HG03432 (cell line): Measurements from ENCODE around the gene RACGAP1.

ENCODE experiments used
- ATAC-seq: cut with Tn5 transposase; IDR thresholded peaks from one replicate; pipeline ENCODE4 v1.9.1; 2021; ENCODE audit warnings: mild to moderate bottlenecking, moderate library complexity; ENCODE audit not compliant: unreplicated experiment

Gene RACGAP1

DNA sequence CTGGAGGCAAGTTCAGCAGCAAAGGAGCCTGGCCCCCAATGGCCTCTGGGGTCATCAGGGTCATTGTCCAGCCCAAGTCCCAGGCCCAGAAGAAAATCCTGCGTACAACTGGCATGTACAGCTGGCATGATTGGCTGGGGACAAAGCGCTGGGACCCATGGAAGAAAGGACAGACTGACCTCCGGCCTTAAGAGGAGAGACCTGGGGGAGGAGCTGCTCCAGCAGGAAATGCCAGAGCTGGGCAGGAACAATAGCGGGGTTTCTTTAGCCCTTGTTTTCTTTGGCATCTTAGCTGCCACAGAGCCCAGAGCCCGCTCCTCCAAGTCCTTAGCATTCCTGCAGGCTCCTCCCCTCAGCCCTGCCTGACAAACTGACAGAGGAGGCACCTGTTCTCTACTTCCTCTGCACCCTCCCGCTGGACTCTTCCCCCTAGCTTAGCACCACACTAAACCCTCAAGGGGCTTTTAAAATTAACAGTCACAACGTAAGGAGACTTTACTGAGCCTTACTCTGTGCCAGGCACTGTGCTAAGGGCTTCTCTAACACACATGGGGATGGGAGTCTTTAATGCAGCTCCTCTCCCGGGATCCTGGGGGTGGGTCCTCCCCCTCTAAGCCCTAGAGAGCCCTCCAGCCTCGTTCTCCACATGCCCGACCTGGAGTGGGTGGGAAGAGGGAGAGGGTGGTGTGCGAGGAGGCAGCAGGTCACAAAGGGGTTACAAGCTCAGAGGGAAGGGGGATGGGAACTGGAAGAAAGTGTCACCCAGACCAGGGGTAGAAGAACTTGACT lies 65.4 kb downstream of the RACGAP1 start:
- no peak for ATAC-seq

DNA sequence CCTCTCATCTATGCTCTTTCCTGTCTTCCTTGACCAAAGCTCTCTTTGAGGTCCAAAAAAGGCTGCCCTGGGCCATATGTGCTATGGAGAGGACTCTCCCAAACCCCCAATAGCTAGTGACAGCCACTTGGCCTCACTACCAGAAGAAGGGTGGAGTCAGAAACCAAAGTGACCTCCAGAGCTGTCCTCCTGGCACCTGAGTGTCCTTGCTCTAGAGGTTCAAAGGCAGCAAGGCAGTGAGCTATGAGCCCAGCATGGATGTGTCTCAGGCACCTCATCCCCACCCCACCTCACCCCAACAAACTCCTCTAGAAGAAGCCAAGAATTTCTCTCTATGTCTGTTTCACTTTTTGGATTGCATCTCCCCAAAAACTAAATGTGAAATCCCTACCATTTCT lies 67.7 kb downstream of the RACGAP1 start:
- ATAC-seq, result no peak

DNA sequence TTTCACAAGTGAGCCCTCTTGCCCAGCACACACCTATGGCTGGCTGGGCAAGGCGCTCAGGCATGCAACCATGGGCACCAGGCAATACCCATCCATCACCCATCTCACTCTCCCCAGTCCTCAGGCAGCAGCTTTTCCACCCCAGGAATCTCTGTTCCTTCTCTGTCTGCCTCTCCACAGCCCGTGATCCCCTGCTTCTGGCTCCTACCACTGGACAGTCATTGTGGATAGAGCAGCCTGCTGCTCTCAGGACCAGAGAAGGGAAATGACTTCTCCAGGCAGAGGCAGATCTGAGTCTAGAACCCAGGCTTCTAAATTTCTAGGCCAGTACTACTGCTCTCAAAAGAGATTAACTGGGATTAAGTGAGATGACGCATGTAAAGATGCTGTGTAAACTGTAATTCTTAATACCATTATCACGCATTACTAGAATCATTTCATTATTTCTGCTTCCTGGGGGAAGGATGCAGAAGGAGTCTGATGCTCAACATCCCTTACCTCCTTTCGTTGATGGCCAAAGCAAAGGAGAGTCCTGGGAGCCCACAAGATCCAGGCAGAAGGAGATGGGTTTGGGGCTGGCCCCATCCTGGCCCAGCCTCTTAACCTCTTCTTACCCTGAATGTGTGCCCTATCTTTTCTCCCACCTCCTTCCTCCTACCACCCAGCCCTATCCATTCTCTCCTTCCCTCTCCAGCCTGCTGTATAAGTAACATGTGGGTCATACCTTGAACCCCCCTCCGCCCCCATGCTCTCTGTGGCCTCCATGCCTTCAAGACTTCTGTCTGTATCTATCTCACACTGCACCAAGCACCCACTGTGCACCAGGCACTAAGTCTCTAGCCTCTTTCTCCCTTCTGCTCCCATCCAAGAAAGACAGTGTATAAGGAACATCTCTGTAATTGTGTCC lies 68.4 kb downstream of the RACGAP1 start:
- ATAC-seq, result no peak

DNA sequence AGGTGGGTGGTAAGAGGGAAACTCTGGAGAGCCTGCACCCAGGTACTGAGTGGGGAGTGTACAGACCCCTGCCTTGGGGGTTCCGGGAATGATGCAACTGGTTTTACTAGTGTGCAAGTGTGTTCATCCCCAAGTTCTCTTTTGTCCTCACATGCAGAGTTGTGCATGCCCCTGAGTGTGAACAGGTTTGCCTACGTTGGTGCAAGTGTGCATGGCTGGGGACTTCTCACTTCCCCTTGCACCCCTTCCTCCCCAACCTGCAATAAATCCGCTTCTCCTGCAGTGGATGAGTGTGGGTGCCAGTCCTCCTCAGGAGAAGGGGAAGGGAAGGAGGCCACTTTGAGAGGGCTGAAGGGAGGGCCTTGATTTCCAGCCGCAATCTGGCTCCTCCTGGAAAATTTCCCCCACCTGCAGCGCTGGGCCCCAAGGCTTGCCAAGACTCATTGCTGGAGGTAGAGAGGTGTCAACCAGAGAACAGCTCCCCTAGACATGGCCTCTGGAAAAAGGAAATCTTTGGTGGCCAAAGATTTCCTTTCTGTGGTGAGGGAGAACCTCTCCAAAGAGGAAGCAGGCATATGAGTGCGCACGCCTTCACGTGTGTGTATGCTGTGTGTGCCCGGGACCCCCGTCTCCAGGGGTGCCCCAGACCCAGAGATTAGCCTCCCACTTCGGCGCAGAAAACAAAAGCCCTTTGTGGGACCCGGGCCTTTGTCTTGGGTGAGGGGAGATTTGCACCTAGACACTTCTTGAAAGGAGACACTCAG lies 69.2 kb downstream of the RACGAP1 start:
- no peak for ATAC-seq

DNA sequence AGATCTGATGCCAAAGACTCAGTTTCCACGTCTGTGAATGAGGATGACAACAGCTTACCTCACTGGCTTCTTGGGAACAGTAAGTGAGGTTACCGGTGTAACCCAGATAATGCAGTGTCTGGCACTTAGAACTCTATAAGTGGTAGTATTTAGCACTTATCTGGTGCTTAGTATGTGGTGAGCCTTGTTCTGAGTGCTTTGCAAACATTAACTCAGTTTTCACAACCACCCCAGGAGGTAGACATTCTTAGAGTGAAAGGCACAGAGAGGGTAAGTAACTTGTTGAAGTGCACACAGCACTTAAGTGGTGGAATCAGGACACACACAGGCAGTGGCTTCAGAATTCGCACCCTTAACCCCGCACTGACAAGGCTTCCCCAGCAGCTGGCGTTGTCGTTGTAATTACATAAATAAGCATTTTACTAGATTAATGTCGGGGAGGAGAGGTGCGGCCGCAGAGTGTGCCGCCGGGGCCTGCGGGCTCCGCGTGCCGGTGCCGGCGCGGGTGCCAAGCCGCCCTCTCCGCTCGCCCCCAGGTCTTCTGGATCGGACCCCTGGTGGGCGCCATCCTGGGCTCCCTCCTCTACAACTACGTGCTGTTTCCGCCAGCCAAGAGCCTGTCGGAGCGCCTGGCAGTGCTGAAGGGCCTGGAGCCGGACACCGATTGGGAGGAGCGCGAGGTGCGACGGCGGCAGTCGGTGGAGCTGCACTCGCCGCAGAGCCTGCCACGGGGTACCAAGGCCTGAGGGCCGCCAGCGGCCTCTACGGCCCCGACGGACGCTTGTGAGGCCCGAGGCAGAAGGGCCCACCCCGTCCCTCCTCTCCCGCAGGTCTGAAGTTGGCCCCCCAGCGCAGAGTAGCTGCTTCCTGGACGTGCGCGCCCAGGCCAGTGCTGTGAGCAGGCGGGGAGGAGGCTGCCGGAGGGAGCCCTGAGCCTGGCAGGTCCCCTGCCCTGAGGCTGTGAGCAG lies 70.1 kb downstream of the RACGAP1 start:
- no peak for ATAC-seq

DNA sequence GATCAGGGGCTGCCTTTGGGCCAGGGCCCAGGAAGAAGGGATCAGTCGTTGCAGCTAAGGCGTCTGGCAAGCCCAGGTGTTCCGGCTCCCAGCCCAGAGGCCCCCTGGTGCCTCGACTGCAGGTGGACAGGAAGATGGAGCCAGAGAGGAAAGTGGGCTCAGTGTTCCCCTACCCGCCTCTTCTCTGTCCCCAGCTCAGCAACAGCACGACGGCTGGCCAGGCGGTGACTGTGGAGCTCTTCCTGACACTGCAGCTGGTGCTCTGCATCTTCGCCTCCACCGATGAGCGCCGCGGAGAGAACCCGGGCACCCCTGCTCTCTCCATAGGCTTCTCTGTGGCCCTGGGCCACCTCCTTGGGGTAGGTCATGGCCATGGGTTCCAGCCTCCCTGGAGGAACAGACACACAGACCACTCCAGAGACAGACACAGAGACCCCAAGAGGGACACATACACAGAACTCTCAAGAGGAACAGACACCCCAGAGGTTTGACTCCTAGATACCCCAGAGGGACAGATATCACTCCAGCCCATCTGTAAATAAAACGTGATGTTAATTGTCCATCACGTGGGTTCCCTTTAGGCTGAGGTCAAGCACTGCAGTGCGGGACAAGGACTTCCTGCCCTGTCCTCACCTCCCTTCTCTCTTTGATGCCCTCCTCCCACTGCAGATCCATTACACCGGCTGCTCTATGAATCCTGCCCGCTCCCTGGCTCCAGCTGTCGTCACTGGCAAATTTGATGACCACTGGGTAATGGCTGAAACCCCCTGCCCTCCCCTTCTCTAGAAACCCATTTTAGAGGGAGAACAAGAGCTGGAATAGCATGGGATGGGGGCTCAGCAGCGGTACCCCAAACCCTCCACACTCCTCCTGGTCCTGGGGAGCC lies 71.1 kb downstream of the RACGAP1 start:
- no peak for ATAC-seq

DNA sequence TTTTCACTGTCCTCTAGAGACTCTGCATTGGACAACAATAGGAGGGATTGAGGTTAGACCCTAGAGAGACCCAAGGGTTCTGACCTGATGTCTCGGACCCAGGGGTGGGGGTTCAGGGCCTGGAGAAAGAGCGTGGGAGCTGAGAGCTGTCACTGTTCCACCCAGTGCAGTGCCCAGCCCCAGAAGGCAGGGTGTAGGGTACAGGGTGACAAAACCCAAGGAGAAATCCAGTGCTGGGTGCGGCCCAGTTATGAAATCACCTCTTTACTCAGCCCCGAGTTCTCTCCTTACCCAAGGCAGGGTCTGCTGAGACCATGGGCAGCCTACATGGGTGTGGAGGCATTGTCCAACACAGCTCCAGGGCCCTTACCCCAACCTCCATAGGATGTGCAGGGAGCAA lies 72.1 kb downstream of the RACGAP1 start:
- no peak for ATAC-seq

DNA sequence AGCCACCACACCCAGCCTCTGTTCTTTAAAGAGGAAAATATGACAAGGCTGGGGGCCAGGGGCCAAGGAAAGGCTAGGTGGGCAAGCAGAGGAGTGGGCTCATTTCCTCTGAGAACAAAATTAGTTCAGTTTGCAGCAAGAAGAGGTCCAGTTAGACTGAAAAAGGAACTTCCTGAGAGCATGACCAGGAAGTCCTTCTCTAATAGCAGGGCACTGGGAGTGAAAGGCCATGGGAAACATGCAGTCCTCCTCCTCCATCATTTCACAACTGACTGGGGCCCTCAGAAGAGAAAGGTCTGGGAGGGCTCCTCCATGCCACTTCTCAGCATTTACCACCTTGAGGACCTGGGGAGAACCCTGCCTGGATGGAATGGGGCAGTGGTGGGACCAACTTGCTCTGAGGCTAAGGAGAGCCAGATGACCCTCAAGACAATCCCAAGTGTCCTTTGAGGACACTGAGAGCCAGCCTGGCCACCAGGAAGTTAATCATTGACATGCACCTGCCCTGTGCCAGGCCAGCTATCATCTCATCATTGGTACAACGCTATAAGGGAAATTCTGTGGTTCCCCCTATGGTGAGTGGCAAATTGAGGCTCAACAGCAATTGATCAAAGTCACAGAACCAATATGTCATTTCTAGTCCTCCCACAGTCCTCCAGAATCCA lies 72.8 kb downstream of the RACGAP1 start:
- ATAC-seq, result no peak

DNA sequence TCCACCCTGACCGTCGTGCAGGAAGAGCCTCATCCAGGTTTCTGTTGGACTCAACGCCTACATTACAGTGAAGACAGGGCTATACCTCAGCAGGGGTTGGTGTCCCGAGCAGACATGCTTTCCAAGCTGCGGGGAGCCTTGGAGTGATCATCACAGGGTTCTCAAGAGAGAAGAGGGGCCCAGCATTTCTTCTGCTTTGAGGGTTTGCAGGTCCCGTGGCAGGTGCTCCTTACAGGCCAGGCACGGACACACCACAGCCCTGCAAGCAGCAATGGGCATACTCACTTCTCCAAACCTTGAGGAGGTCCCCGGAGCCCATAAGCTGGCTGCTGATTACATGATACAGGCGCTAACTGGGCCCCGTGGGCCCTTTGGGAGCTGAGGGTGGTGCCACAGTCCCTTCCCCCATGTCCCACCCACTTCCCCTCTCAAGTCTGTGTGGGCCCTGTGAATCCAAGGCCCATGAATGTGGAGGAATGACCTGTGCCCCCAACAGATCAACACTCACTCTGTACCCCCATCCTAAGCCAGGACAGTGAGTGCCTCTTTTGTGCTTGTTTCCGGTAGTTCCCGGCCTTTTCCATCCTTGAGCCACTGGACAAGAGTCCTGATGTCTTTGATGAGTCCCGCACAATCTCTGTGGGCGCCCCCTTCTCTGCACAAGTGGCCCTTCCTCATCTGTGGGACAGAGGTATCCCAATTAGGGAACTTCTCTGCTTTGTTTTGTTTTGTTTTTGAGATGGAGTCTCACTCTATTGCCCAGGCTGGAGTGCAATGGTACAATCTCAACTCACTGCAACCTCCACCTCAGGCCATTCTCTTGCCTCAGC lies 73.7 kb downstream of the RACGAP1 start:
- no peak for ATAC-seq

DNA sequence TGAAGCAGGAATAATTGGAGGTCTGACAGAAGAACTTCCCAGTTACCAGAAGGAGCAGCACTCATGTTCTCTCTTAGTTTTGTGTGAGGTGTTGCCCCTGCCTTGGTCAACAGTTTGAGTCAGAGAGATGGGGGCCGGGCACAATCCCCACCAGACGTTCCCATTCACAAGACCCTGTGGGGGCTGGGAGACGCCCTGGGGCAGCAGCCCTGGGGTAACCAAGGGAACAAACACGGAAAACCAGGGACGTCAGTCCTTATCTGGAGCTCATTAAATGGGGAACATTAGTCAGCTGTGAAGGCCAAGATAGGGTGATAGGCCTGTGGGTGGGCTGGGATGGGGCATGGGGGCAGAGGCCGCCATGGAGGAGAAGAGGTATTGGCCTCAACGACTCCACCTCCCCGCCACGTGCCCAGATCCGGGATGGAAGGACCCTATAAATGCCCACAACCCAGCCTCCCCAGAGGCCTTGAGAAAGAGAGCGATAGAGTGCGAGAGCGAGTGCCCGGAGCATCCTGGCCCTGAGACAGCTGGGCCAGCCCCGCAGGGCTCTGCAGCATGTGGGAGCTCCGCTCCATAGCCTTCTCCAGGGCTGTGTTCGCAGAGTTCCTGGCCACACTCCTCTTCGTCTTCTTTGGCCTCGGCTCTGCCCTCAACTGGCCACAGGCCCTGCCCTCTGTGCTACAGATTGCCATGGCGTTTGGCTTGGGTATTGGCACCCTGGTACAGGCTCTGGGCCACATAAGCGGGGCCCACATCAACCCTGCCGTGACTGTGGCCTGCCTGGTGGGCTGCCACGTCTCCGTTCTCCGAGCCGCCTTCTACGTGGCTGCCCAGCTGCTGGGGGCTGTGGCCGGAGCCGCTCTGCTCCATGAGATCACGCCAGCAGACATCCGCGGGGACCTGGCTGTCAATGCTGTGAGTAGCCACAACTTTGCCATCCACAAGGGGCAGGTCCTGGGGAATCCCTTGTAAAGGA lies 74.7 kb downstream of the RACGAP1 start, which contains the start of gene AQP2:
AQP2 (plus strand) TSS at position 465 of the 979 bp plus-strand sequence; CDS start at position 559, 94 bp downstream.
- no peak for ATAC-seq

DNA sequence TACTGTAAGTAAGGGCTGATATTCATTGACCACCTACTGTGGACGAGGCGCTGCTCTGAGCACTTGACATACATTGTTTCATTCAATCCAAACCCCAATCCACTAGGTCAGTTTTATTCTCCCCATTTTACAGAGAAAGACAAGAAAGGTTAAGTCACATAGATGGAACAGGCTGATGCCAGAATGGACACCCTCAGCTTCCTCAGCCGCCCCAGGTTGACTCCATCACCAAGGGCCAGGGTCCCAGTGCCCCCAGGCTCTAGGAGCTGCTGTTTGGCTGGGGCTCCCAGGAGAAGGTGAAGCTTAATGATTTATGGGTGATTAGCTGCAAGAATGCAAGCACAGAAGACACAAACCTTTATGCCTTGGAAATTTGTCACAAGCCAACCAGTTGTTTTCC lies 75.4 kb downstream of the RACGAP1 start:
- no peak for ATAC-seq

DNA sequence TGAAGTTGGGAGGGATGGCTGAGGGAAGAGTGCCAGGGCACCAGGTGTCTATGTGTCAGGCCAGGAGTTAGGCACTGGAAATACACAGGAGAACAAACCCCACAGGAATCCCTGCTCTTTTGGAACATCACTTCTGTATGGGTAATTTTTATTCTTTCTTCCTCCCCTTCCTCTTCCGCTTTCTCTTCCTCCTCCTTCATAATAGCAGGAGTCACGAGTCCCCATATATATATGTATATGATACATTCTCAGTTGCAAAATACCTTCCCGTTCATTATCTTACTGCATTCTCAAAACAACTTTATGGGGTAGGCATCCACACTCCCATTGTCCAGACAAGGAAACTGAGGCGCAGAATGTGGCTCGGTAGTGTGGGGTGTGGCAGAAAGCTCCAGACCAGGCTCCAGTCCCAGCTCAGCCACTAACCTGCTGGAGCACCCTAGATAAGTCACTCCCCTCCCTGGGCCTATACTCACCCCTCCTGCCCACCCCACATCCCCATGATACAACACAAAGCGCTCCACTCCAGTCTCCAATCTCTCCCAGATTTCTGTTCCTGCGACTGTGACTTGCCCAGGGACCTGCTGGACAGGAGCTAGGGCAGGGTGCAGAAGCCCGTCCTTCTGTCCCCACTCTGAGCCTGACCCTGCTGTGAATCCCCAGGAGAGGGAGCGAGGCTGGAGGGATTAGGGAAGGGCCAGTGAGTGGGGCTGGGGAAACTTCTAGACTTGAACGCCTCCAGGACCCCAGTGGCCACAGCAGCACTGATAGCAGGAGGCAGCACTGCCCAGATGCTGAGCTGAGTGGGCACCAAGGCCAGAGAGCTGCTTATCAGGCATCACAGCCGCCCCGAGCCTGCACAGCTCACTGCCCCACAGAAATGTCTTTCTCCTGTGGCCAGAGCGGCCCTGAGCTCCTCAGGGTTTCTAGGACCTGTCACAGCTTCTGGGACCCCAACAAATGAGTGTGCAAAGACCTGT lies 76.1 kb downstream of the RACGAP1 start:
- no peak for ATAC-seq

DNA sequence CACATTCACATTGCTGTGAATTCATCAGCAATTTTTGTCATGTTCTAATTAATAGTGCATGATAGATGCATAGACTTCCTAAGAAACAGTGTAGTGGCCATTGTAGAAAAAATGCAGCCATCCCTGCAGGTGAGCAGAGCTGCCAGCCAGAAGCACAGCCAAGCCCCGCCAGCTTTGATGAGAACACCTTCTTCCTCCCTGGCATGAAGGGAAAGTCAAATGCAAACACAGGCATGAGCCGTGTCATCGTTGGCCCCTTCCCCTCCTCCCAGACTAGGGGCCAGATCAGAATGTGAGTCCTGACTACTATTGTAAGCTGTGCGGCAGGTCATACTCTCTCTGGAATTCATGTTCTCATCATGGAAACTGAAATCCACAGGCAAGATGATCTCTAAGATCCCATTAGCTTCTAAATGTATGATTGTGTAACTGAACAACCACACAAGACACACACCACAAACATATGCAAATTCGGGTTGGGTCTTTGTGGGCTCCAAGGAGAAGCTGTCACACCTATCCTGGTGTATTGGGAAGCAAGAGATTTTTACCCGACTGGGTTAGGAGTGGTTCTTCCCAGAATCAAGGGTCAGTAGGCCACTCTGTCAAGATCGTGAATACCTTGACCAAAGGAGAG lies 77.6 kb downstream of the RACGAP1 start:
- ATAC-seq, result no peak

DNA sequence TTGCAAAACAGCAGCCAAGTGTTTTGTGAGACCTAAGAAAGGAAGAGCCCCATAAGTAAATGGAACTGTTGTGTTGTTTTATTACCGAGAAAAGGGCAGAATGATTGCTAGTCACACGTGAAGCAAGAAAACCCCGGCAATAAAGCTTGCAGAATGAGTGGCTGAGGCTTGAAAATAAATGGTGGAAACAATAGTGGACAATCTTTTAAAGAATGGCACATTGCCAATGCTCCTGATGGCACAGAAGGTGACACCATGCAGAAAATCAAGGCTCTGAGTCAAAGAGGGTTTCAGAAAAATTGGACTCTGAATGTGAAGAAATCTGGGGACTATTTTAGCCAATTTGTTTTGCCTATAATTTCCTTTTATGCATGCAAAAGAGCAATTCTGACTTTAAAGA lies 78.8 kb downstream of the RACGAP1 start:
- no peak for ATAC-seq

DNA sequence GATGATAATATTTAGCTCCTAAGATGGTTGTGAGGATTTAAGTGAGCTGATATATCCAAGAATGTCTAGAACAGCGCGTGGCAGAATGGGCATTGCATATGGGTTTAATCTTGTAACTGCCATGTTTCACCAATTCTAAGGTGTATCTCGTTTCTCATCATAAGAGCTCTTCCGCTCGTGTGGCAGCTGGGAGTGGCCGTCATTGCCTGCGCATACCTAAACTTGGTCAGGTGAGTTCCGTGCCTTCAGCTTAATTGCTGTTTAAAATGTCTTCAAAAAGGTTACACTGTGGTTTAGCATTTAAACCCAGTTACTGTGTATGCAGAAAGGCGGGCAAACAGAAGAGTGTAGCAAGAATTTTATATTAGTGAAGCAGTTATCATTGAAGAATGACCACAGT lies 79.2 kb downstream of the RACGAP1 start:
- ATAC-seq, result no peak
